Lower leg skin (tissue), 4 donors: ENCODE measurements around the gene ACTRT2. TPM values are rescaled to one million over a fixed set of nuclear protein-coding genes. Genes with fewer than 3 reads are reported as not detected.
A peak's percentile ranks its signal among the peaks of the same experiment; 100 is the strongest.

Source experiments
- DNase-seq, 2 donors: peaks; one replicate each; pipeline ENCODE4 v3.0.0-alpha.2; 2019; ENCODE audit warnings: low spot score in 2 of 2
- H3K4me3 ChIP-seq: fragments of 200-600 bp; sonication (generic); 2 replicates; pipeline ENCODE4 v1.5.1; 2017; ENCODE audit warnings: mild to moderate bottlenecking, low read depth; ENCODE audit not compliant: poor library complexity, severe bottlenecking
- POLR2A ChIP-seq, 2 donors: fragments of 450-650 bp; IDR thresholded peaks; one replicate each; pipeline ENCODE4 v1.6.1; 2016 to 2017; ENCODE audit warnings: antibody characterized with exemption in 2 of 2, mild to moderate bottlenecking in 1 of 2, moderate library complexity in 1 of 2
- WGBS, 2 donors: methylation state at CpG; one replicate each; pipeline ENCODE4 v1.1.5; 2018; 5-methylcytosine and 5-hydroxymethylcytosine counted together
- intact Hi-C: fragments of 100-400 bp; cut with DNase I; formaldehyde crosslinking; loops from one replicate; pipeline ENCODE4 v1.15.0; 2023; ENCODE audit warnings: low total_unique reads
- total RNA-seq, 4 donors: library from RNA; depleted of rRNA; stranded (reverse); fragments of >200 nt; gene quantifications; one replicate each; pipeline ENCODE4 v1.1.0, GENCODE V29; 2016
- TF ChIP-seq, protein P1 (sequence below), 3 donors: fragments of 450-650 bp; IDR thresholded peaks; one replicate each; pipeline ENCODE4 v1.5.1; 2016; ENCODE audit warnings: antibody characterized with exemption in 3 of 3, mild to moderate bottlenecking in 3 of 3, moderate library complexity in 2 of 3

The ACTRT2 gene
- total RNA-seq, 4 donors from 2014 or later: not detected

GRCh38 chr1:2989976-2990375 lies 31.3 kb upstream of the ACTRT2 start:
- no peak overlapping the region for H3K4me3 ChIP-seq
- TF ChIP-seq, protein P1, sequence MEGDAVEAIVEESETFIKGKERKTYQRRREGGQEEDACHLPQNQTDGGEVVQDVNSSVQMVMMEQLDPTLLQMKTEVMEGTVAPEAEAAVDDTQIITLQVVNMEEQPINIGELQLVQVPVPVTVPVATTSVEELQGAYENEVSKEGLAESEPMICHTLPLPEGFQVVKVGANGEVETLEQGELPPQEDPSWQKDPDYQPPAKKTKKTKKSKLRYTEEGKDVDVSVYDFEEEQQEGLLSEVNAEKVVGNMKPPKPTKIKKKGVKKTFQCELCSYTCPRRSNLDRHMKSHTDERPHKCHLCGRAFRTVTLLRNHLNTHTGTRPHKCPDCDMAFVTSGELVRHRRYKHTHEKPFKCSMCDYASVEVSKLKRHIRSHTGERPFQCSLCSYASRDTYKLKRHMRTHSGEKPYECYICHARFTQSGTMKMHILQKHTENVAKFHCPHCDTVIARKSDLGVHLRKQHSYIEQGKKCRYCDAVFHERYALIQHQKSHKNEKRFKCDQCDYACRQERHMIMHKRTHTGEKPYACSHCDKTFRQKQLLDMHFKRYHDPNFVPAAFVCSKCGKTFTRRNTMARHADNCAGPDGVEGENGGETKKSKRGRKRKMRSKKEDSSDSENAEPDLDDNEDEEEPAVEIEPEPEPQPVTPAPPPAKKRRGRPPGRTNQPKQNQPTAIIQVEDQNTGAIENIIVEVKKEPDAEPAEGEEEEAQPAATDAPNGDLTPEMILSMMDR (IDR thresholded peaks at IDR 0.05): no peak
- no peak for TF ChIP-seq POLR2A (IDR thresholded peaks at IDR 0.05)
- DNase-seq: peak in 1 of 2 donors; percentile 70
- WGBS, 2 donors: 78 to 90% methylated on average over 5 to 7 of the region's 7 CpGs
- intact Hi-C loops: no loop called here

DNA sequence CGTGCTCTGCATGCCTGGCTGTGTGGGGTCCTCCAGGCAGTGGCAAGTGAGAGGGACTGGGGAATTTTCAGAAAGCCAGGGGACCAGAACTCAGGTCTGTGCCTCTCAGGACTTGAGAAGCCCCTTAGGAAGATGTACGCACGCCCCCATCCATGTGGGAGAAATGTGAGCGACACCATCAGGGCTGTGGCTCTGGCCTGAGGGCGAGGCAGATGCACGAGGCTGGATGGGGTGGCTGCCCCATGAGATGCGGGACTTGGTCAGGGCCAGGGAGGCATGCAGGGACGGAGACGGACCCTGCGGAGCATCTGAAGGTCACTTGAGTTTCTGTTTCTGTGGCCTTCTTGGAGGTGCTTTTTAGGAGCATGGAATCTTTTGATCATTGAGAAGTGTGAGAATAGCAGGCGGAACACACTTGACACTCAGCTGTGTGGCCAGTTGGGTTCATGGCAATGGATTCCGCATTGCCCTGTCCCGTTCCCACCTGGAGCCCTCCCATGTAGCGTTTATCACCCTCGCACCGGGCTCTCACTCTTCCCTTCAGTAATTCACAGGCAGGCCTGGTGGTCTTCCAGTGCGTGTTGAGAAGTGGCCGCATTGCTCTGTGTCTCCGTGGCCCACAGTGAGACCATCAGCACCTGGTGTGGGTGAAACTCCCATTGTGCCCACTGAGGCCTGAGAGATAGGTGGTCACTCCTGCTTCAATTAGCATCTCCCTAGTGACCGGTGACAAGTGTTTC lies 30.7 kb upstream of the ACTRT2 start:
- H3K4me3 ChIP-seq: no peak overlapping the region
- DNase-seq: peak in 1 of 2 donors; percentile 75
- intact Hi-C loops: no loop called here
- TF ChIP-seq POLR2A (IDR thresholded peaks at IDR 0.05): no peak
- TF ChIP-seq, protein P1 (IDR thresholded peaks at IDR 0.05): no peak
- 89 to 90% methylated on average over 20 of the region's 20 CpGs for WGBS, 2 donors

DNA sequence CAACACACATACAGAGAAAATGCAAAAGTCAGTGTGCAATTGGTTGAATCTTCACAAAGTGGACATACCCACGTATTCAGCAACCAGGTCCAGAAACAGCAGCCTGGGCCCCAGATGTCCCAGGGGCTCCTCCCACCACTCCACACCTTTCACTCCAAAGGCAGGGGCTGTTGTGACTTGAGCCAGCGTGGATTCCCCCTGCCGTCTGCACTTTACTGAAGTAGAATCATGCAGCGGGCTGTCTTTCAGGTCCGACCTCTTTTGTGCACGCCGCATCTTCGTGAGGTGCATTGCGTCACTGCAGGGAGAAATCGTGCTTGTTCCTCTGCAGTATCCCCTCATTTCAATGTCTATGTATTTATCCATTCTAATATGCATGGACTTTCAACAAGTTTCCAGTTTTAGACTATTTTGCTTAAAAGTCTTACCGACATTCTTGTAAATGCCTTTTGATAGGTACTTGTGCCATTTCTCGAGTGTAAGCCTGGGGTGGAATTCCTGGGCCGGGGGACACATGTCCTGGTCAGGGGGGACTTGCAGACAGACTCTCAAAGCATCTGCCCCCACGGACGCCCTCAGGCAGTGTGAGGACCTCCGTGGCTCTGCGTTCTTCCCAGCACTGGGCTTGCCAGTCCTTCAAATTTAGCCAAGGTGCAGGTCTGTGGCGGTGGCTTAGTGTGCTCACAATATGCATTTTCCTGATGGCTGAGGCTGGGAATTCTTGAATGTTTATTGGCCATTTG lies 29.3 kb upstream of the ACTRT2 start:
- TF ChIP-seq, protein P1 (IDR thresholded peaks at IDR 0.05): no peak
- no peak for TF ChIP-seq POLR2A (IDR thresholded peaks at IDR 0.05)
- 51 to 56% methylated on average over 18 of the region's 18 CpGs for WGBS, 2 donors
- H3K4me3 ChIP-seq: no peak overlapping the region
- peak in 1 of 2 donors; percentile 67 for DNase-seq
- intact Hi-C loops: no loop called here

GRCh38 chr1:2998503-2999100 lies 22.7 kb upstream of the ACTRT2 start:
- TF ChIP-seq, protein P1 (IDR thresholded peaks at IDR 0.05): no peak
- TF ChIP-seq POLR2A (IDR thresholded peaks at IDR 0.05): no peak
- intact Hi-C loops: no loop called here
- no peak overlapping the region for H3K4me3 ChIP-seq
- peak in 1 of 2 donors; percentile 59 for DNase-seq
- 79 to 89% methylated on average over 9 of the region's 9 CpGs for WGBS, 2 donors

DNA sequence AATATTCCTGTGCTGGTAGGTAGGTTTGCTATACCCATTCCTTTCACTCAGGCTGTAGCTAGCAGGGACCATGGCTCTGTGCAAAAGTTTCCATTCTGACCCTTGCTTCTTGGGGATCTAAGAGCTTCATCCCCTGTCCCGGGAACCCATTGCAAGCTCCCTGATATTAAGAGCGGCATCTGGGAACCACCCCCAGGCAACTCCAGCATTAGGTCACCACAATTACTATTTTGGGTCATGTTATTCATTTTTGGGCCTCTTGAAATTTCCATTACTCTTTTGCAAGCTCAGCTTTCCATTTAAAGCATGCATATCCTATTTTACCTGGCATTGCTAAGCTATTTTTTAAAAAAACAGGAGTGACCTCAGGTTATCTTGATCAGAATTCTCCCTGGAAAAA lies 22.1 kb upstream of the ACTRT2 start:
- TF ChIP-seq, protein P1 (IDR thresholded peaks at IDR 0.05): no peak
- TF ChIP-seq POLR2A (IDR thresholded peaks at IDR 0.05): no peak
- no peak overlapping the region for H3K4me3 ChIP-seq
- peak in 1 of 2 donors; percentile 25 for DNase-seq
- intact Hi-C loops: no loop called here
- WGBS, 2 donors: 62 to 67% methylated on average over 2 of the region's 2 CpGs
